Measurements from ENCODE around the gene DENR.
"Not testable (repeated sequence)": the region's sequence is repeated elsewhere in the genome, so short reads cannot be mapped to it uniquely, and the experiment has no call there.

DENR gene

GRCh38 chr12:122752464-122753318 lies at the start of gene DENR:
Gene DENR, plus strand, starts transcription at chr12:122752824. Its CDS starts 878 bp downstream, at chr12:122753702.
- peak; percentile 99 for DNase-seq (ENCODE audit: low read depth in 2 of 2)

GRCh38 chr12:122702890-122703611 lies 49.6 kb upstream of the DENR start, which contains the start of gene HCAR2:
Gene HCAR2, minus strand, starts transcription at chr12:122703357. Its CDS starts 74 bp downstream, at chr12:122703283.
- not testable (repeated sequence) for DNase-seq (ENCODE audit: low read depth in 2 of 2)

GRCh38 chr12:122703841-122704240 lies 48.8 kb upstream of the DENR start:
- not testable (repeated sequence) for DNase-seq (ENCODE audit: low read depth in 2 of 2)

- not testable (repeated sequence) for DNase-seq (ENCODE audit: low read depth in 2 of 2)
Observed at GRCh38 chr12:122709287-122709686, 43.3 kb upstream of the DENR start.

- DNase-seq (ENCODE audit: low read depth in 2 of 2) = not testable (repeated sequence)
Observed at GRCh38 chr12:122710341-122710740, 42.3 kb upstream of the DENR start.

- not testable (repeated sequence) for DNase-seq (ENCODE audit: low read depth in 2 of 2)
Observed at GRCh38 chr12:122711266-122711665, 41.4 kb upstream of the DENR start.

- DNase-seq (ENCODE audit: low read depth in 2 of 2) = not testable (repeated sequence)
Observed at GRCh38 chr12:122713491-122714188, 39.0 kb upstream of the DENR start.

- DNase-seq (ENCODE audit: low read depth in 2 of 2) = not testable (repeated sequence)
Observed at GRCh38 chr12:122715211-122715610, 37.4 kb upstream of the DENR start.

- not testable (repeated sequence) for DNase-seq (ENCODE audit: low read depth in 2 of 2)
Observed at GRCh38 chr12:122716658-122717057, 36.0 kb upstream of the DENR start, which contains the start of gene HCAR3. Gene HCAR3, minus strand, starts transcription at chr12:122716811. Its CDS starts 74 bp downstream, at chr12:122716737.

- DNase-seq (ENCODE audit: low read depth in 2 of 2) = no peak
Observed at GRCh38 chr12:122721057-122721545, 31.5 kb upstream of the DENR start.

GRCh38 chr12:122722387-122722786 lies 30.2 kb upstream of the DENR start:
- DNase-seq (ENCODE audit: low read depth in 2 of 2) = no peak

GRCh38 chr12:122724641-122725243 lies 27.9 kb upstream of the DENR start:
- DNase-seq (ENCODE audit: low read depth in 2 of 2) = no peak

- no peak for DNase-seq (ENCODE audit: low read depth in 2 of 2)
Observed at GRCh38 chr12:122725452-122726079, 27.1 kb upstream of the DENR start.

GRCh38 chr12:122726080-122726558 lies 26.5 kb upstream of the DENR start:
- DNase-seq (ENCODE audit: low read depth in 2 of 2) = no peak

GRCh38 chr12:122729583-122730214 lies 22.9 kb upstream of the DENR start:
- no peak for DNase-seq (ENCODE audit: low read depth in 2 of 2)

GRCh38 chr12:122730215-122731014 lies 22.2 kb upstream of the DENR start, which contains the start of gene HCAR1:
Gene HCAR1, minus strand, starts transcription at chr12:122730844. Its CDS starts 505 bp downstream, at chr12:122730339.
- DNase-seq (ENCODE audit: low read depth in 2 of 2) = peak; percentile 9 to 30

- no peak for DNase-seq (ENCODE audit: low read depth in 2 of 2)
Observed at GRCh38 chr12:122732170-122732569, 20.5 kb upstream of the DENR start.

- no peak for DNase-seq (ENCODE audit: low read depth in 2 of 2)
Observed at GRCh38 chr12:122732611-122733010, 20.0 kb upstream of the DENR start.

GRCh38 chr12:122738571-122738970 lies 14.1 kb upstream of the DENR start:
- no peak for DNase-seq (ENCODE audit: low read depth in 2 of 2)
